ENCODE data around the gene CD74. TPM values are rescaled to one million over a fixed set of nuclear protein-coding genes. Genes with fewer than 3 reads are reported as not detected.
A peak's percentile ranks its signal among the peaks of the same experiment; 100 is the strongest.

CD74 gene
- total RNA-seq, 1 donor from 2014 or later = 251 TPM

- Histone ChIP-seq H3K9me3 (replicated peaks) (no peaks in the 10 kb centered on the region), H3K4me3 (peak overlapping the region; percentile 68), H3K36me3 (no peaks in the 10 kb centered on the region), H3K4me1 (peaks cover 65% of the 10 kb centered on the region), H3K27me3 (ENCODE audit: low read depth) (no peaks in the 10 kb centered on the region), H3K27ac (replicated peaks) (peak overlapping the region; percentile 89)
- TF ChIP-seq, protein P1, sequence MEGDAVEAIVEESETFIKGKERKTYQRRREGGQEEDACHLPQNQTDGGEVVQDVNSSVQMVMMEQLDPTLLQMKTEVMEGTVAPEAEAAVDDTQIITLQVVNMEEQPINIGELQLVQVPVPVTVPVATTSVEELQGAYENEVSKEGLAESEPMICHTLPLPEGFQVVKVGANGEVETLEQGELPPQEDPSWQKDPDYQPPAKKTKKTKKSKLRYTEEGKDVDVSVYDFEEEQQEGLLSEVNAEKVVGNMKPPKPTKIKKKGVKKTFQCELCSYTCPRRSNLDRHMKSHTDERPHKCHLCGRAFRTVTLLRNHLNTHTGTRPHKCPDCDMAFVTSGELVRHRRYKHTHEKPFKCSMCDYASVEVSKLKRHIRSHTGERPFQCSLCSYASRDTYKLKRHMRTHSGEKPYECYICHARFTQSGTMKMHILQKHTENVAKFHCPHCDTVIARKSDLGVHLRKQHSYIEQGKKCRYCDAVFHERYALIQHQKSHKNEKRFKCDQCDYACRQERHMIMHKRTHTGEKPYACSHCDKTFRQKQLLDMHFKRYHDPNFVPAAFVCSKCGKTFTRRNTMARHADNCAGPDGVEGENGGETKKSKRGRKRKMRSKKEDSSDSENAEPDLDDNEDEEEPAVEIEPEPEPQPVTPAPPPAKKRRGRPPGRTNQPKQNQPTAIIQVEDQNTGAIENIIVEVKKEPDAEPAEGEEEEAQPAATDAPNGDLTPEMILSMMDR (IDR thresholded peaks at IDR 0.05; ENCODE audit: borderline replicate concordance) = no peak
- DNase-seq = peak; percentile 52
- intact Hi-C loops (cut with micrococcal nuclease) = no loop called here
Observed at GRCh38 chr5:150410524-150411244, 2.0 kb downstream of the CD74 start.

- intact Hi-C loops (cut with micrococcal nuclease) = no loop called here
- H3K27ac ChIP-seq (replicated peaks) = peak overlapping the region; percentile 89
- no peaks in the 10 kb centered on the region for H3K9me3 ChIP-seq (replicated peaks)
- peak; percentile 71 for DNase-seq
- H3K36me3 ChIP-seq = peaks cover 4% of the 10 kb centered on the region
- TF ChIP-seq, protein P1 (IDR thresholded peaks at IDR 0.05; ENCODE audit: borderline replicate concordance) = no peak
- peaks cover 65% of the 10 kb centered on the region for H3K4me1 ChIP-seq
- no peaks in the 10 kb centered on the region for H3K27me3 ChIP-seq (ENCODE audit: low read depth)
- peak overlapping the region; percentile 68 for H3K4me3 ChIP-seq
Observed at GRCh38 chr5:150409638-150410523, 2.8 kb downstream of the CD74 start.

DNA sequence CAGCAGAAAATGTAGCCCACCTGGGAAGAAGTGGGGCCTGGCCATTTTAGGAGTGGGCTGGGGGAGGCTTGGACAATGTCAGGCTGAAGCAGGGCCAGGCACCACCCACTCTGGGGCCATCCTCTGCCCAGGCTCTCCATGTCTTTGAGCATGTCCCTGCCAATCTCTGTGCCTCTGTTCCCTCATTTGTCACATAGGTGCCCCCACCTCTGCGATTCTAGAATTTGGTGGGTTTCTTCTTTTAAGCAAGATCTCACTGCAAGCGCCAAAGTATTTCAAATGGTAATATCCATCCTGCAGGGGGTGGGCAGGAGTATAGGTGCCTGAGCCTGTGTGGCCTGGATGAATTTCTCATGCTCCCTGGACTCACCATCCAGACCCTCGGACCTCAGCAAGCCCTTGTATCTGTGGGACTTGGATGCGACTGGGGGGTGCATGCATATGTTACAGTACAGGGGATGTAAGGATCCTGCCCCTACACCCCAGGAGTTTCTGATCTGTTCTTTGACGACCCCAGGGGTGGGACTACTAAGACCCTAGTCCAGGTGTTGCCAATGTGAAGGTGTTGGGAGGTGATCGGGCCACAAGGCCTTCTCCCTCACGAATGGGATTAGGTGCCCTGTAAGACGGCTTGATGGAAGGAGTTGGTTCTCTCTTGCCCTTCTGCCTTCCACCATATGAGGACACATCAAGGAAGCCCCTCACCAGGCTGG, 4.3 kb downstream of the CD74 start:
- Histone ChIP-seq H3K27ac (replicated peaks) (peak overlapping the region; percentile 89), H3K4me1 (peaks cover 73% of the 10 kb centered on the region), H3K9me3 (replicated peaks) (no peaks in the 10 kb centered on the region), H3K36me3 (peaks cover 5% of the 10 kb centered on the region), H3K27me3 (ENCODE audit: low read depth) (no peaks in the 10 kb centered on the region), H3K4me3 (peak overlapping the region; percentile 68)
- intact Hi-C loops (cut with micrococcal nuclease) = no loop called here
- no peak for DNase-seq
- TF ChIP-seq, protein P1 (IDR thresholded peaks at IDR 0.05; ENCODE audit: borderline replicate concordance) = no peak

GRCh38 chr5:150407096-150407720, 5.5 kb downstream of the CD74 start:
- peaks cover 14% of the 10 kb centered on the region for H3K36me3 ChIP-seq
- intact Hi-C loops (cut with micrococcal nuclease) = no loop called here
- DNase-seq = no peak
- H3K27ac ChIP-seq (replicated peaks) = peak overlapping the region; percentile 89
- TF ChIP-seq, protein P1 (IDR thresholded peaks at IDR 0.05; ENCODE audit: borderline replicate concordance) = no peak
- H3K27me3 ChIP-seq (ENCODE audit: low read depth) = no peaks in the 10 kb centered on the region
- H3K9me3 ChIP-seq (replicated peaks) = no peaks in the 10 kb centered on the region
- no peak overlapping the region for H3K4me3 ChIP-seq
- H3K4me1 ChIP-seq = peaks cover 61% of the 10 kb centered on the region

DNA sequence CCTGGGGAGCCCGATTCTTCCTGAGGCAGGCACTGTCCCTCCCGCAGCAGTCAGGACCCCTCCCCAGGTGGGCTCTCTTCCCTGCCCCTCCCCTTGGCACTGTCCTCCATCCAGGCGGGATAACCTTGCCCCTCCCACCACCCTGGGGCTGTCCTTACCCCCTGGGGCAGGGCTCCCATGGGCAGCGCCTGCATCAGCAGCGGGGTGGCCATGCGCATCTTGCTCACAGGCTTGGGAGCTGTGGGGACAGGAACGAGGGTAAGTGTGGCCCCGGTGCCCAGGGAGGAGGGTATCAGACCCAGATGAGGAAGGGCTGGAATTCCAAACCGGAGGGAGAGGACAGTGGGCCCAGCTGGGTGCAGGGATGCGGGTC, 6.0 kb downstream of the CD74 start:
- intact Hi-C loops (cut with micrococcal nuclease) = no loop called here
- H3K27ac ChIP-seq (replicated peaks) = peak overlapping the region; percentile 89
- no peak overlapping the region for H3K4me3 ChIP-seq
- peaks cover 56% of the 10 kb centered on the region for H3K4me1 ChIP-seq
- no peaks in the 10 kb centered on the region for H3K9me3 ChIP-seq (replicated peaks)
- no peak for DNase-seq
- H3K27me3 ChIP-seq (ENCODE audit: low read depth) = no peaks in the 10 kb centered on the region
- peaks cover 16% of the 10 kb centered on the region for H3K36me3 ChIP-seq
- TF ChIP-seq, protein P1 (IDR thresholded peaks at IDR 0.05; ENCODE audit: borderline replicate concordance) = no peak
